ENCODE data around the gene MMP25.

MMP25 gene

DNA sequence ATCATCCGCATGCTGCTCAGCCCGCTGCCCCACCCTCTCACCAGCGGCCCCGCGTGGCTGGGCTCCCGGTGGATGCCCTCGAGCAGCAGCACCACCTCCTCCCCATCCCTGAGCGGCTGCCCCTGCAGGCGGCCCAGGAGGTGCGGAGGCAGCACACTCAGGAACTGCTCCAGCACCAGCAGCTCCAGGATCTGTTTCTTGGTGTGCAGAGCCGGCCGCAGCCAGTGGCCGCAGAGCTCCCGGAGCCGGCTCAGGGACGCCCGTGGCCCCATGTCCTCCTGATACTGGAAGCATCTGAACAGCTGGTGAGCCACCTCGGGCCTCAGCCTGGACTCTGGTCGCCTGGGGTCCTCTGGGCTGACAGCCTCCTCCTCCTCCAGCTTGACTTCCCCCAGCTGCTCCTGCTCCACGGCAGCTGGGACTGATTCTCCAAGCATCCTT is 46.2 kb downstream of the MMP25 start:
- DNase-seq (ENCODE audit: low read depth, low spot score), result no peak

DNA sequence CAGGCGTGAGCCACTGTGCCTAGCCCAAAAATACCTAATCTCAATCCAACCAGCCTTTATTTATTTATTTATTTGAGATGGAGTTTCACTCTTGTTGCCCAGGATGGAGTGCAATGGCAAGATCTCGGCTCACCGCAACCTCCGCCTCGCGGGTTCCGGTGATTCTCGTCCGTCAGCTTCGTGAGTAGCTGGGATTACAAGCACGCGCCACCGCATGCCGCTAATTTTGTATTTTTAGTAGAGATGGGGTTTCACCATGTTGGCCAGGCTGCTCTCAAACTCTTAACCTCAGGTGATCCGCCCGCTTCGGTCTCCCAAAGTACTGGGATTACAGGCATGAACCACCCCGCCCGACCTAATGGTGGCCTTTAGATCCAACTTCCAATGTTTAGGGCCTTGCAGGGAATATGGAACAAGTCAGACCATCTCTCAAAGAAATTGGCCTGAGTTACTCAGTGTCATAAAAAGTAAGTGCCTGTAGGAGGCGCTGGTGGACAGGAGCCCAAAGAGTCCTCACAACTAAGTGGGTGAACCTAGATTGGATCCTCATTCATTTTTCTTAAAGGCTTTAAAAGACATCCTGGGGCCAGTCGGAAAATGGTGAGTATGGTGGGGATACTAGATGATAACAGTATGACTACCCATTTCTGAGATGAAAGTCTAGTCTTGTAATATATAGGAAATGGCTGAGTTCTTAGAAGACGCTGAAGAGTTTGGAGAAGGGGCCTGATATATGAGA is 48.1 kb downstream of the MMP25 start:
- DNase-seq (ENCODE audit: low read depth, low spot score), result no peak

DNA sequence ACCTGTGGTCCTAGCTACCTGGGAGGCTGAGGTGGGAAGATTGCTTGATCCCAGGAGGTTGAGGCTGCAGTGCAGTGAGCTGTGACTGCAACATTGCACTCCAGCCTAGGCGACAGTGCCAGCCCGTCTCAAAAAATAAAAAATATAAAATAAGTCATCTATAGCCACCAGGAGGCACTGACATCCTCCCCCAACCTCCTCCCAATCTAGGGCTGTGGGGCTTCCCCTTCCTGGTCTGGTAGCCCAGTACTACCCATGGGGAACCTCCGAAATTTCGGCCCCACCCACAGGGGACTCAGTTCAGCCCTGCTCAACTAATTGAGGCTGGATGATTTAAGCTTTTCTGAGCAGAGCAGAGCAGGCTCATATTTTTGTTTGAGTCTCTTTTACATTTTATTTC is 49.5 kb downstream of the MMP25 start:
- DNase-seq (ENCODE audit: low read depth, low spot score), result no peak

DNA sequence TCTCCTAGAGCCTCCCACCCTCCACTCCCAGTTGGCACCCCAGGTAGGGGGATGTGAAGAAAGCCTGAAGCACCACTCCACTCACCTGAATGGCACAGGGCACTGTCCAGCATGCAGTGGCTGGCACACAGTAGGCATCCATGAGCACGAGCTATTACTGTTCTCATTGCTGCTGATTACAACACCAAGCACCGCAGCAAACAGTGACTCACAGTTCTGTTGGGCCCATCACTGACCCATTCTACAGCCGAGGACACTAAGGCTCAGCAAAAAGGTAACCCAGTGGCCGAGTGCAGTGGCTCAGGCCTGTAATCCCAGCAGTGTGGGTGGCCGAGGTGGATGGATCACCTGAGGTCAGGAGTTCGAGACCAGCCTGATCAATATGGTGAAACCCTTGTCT is 50.0 kb downstream of the MMP25 start:
- DNase-seq (ENCODE audit: low read depth, low spot score), result no peak

DNA sequence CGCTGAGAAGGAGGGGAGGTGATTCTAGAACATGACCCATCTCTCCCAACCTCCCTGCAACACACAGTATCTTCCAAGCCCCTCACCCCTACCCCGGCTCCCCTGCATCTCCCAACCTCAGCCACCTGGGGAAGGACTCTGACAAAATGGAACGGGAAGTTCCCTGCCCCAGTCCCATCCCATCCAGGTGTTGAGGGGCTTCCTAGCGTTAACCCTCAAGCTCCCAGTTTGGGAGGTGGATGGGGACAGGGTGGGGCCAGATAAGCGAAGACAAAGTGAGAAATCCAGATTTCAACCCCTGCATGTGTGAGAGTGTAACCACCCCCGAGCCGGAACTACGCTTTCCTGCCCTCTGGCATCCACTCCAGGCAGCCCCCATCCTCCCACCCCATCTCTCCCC is 50.9 kb downstream of the MMP25 start:
- DNase-seq (ENCODE audit: low read depth, low spot score), result no peak

DNA sequence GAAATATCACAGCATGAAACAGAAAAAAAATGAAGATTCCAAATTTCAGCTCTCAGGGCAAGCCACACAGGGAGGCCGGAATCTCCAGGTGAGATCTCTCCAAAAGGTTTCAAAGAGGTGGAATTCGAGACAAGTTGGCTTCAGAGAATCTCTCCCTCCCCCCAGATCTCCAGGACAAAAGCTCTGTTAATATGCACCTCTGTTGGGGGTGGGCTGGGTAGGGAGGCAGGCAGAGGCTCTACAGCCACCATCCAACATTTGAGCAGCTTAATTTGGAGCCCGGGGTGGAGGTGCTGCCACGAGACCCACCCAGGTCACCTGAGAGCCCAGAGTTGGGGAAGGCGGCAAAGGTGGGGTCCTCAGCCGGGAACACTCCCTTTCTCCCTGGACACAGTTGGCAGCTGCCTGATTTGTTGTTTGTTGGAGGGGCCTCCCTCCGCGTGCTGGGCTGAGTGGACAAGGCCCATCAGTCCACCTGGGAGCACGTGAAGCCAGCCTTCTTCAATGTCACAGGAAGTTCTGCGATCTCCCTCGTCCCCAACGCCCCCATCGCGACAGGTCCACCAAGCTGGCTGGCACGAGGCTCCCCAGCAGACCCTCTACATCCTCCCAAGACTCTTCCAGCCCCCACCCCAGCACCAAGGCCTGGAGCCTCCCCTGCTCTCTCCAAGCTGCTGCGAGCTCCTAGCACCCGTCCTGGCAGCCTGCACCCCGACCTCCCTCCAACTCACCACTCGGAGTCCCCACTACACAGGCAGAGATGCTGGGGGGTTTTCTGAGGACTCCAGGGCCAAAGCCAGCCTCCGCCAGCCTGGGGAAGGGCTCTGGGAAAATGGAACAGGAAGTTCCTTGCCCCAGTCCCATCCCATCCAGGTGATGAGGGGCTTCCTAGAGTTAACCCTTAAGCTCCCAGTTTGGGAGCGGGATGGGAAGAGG is 52.4 kb downstream of the MMP25 start, which contains the start of gene ZSCAN10:
Gene ZSCAN10, minus strand, starts transcription at position 836 of the 936 bp plus-strand sequence. CDS start 6,357 bp downstream, outside the sequence.
- no peak for DNase-seq (ENCODE audit: low read depth, low spot score)

DNA sequence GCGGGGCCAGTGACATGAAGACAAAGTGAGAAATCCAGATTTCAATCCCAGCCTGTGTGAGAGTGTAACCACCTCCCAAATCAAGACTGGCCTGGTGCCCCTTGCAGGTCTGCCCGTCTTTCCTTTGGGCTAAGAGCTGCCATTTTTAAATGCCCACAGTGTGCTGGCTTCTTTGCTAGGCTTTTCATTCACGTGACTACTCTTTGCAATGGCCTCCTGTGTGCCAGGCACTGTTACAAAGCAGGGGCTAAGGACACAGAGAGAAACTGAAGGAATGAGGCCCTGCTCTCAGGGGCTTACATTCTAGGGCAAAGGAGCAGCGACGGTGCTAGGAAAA is 53.0 kb downstream of the MMP25 start:
- no peak for DNase-seq (ENCODE audit: low read depth, low spot score)

DNA sequence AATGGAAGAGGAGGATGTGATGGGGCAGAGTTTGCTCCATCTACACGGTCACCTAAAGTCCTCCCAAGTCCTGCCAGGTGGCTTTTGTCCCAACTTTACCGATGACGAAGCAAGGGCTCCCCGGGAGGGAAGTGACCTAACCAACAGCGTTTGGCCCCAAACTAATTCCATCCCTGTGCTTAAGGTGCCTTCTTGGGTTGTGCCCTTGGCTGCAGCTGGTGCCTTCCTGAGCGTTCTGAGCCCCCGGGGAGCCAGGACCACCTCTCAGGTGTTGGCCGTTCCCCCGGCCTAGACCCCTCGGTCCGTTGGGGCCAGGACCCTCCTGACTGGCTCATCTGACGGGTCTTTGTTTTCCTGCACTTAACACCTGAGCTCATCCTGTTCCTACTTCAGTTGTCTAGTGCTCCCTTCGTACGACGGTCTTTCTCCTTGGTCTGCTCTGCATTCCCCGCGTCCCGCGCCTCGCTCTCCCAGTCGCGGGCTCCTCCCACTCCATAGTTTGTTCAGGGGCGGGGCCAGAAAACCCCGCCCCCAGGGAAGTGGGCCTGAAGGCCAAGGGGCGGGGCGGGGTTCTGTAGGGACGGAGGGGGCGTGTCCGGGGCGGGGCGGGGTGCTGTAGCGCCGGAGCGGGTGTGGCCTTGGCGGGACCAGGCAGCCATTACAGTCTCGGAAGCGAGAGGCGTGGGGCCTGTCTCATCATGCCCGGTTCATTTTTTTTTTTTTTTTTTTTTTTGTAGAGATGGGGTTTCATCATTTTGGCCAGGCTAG is 53.6 kb downstream of the MMP25 start:
- DNase-seq (ENCODE audit: low read depth, low spot score), result peak; percentile 37

DNA sequence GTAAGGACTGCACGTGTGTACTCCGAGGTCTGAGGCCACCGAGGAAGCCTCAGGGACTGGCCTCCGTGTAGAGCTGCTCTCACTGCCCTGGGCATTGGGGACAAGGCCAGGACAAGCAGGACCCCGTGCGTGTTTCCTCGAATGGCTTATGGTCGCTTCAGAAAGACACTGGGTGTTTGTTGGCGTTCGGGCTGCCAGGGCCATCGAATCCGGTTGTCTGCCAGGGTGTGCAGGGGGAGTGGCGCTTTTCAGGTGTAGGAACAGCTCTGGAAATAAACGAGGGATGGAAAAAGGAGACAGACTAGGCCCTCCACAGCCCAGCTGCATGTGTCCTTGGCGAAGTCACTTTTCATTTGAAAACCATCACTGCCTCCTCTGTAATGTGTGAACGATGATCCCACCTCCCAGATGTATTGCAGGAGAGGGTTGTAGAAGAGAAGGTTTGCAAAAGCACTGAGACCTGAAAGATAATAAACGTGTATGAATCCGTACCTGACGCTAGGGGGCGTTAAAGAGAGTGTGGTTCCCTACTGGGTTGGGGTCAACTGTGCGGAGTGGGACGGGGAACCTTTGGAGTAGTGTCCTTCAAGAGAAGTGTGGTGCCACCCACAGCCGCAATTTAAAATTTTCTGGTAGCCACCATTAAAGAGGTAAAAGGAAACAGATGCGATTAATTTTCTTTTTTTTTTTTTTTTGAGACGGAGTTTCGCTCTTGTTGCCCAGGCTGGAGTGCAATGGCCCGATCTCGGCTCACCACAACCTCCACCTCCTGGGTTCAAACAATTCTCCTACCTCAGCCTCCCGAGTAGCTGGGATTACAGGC is 54.9 kb downstream of the MMP25 start:
- DNase-seq (ENCODE audit: low read depth, low spot score), result no peak

DNA sequence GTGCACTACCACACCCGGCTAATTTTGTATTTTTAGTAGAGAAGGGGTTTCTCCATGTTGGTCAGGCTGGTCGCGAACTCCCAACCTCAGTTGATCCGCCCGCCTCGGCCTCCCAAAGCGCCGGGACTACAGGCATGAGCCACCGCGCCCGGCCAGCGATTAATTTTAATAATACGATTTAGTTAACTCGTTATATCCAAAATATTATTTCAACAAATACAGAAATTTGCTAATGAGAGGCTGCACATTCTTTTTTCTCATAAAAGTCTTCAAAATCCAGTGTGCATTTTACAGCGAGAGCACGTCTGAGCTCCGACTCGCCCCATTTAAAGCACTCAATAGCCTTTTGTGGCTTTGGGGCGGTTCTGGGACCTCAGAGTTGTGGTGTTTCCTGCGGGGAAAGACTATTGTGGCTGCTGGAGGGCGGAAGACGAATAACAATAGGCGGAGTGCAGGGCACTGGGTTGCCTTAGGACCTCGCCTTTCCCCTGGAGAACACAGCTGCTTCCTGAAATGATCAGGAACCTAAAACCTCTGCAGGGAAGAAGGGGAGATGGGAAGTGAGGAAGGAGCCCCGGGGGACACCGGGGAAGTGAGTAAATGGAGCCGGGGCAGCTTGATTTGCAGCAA is 55.6 kb downstream of the MMP25 start:
- DNase-seq (ENCODE audit: low read depth, low spot score), result no peak

DNA sequence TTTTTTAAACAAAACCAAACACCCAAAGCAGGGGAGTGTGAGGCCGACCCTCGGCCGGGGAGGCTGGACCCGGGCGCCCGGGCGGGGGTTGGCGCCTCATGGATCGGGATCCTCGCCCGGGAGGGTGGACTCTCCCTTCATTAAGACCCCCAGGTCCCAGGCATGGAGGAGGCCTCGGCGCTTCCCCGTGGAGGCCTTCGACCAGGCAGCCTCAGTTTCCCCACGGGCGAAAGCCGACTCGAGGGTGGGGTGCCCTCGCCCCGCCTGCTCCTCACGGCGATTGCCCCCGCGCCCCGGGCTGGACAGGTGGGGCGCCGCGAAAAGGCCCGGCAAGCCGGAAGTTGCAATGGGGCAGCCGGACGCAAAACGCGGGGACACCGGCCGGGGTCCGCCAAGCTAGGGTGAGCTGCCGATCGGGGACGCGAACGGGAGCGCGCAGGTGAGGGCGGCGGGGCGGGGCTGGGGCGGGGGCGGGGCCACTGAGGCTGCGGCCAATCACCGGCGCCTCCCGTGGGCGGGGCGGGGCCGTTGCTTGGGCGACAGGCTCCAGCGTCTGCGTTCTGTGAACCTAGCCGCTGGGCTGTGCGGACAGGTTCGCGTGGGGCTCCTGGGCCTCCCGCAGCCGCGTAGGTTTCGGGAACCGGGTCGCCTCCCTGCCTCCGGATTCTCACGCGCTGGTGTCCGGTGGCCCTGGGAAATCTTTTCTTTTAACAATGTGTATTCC is 60.0 kb downstream of the MMP25 start:
- peak; percentile 66 for DNase-seq (ENCODE audit: low read depth, low spot score)
